GM21528 (cell line): ENCODE results near the gene HMCN2.

ENCODE experiments used
- ATAC-seq: cut with Tn5 transposase; IDR thresholded peaks from one replicate; pipeline ENCODE4 v1.9.1; 2021; ENCODE audit warnings: mild to moderate bottlenecking, moderate library complexity; ENCODE audit not compliant: unreplicated experiment, low FRiP score

The HMCN2 gene

DNA sequence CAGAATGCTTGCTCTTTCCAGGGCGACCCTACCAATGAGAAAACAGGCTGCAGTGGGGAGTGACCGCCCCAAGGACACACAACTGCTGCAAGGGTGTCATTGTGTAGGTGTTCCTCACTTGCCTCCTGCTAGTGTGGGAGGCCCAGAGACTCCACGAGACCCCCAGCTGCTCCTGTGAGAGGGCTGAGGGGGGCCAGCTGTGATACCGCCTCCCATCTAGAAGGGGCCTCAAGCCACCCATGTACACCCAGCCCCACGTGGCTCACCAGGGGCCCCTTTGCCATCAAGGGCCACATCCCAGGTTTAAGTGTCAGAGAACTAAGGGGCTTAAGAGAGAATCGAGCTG, 177.9 kb downstream of the HMCN2 start:
- no peak for ATAC-seq

DNA sequence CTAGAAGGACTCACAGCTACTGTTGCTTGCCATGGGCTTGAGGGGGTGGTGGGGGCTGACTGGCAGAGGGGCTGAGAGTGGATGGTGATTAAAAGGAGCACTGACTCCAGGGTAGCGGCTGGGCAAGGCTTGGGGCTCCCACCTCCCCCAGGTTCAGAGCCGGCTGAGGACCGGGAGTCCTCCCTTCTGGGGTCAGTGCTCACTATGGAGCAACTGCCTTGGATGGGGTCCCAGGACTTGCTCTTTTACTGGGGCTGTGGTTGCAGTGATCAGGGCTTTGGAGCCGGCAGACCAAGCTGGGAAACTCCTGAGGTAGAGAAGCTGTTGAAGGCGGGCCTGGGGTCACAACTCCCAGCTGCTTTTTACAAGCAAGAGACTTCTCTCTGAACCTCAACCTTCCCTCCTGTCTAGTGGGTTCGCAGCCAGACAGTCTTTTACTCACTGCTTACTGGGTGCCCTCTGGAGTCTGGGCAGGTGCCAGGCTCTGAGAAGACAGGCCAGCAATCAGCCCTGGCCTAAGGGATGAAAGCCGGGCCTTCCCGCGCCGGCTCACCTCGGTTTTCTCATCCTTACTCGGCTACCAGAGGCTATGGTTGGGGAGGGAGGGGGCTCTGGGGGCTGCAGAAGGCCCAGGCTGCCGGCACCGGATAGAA, 178.4 kb downstream of the HMCN2 start:
- no peak for ATAC-seq

DNA sequence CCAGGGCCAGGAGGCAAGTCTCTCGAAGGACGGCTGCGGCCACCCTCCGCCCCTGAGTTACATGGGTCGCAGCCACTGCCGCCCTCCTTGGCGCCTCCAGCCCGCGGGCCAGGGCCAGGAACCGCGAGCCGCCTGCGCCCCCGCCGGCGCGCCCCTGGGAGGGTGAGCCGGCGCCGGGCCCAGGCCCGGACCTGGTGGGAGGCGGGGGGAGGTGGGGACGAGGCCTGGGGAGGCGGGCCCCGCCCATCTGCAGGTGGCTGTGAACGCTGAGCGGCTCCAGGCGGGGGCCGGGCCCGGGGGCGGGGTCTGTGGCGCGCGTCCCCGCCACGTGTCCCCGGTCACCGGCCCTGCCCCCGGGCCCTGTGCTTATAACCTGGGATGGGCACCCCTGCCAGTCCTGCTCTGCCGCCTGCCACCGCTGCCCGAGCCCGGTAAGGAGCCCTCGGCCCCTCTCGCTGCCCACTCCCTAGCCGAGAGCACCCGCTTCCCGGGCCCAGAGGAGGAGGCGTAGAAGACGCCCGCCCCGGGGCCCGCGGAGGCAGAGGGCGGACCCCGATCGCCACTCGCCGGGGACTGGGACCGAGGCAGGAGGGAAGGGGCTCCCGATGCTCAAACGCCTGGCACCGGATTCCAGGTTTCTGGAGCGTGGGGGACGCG, 179.1 kb downstream of the HMCN2 start, which contains the start of gene ASS1:
Gene ASS1 (plus strand): TSS at position 397 of the 657 bp plus-strand sequence. CDS start 7,268 bp downstream, outside the sequence.
- no peak for ATAC-seq

DNA sequence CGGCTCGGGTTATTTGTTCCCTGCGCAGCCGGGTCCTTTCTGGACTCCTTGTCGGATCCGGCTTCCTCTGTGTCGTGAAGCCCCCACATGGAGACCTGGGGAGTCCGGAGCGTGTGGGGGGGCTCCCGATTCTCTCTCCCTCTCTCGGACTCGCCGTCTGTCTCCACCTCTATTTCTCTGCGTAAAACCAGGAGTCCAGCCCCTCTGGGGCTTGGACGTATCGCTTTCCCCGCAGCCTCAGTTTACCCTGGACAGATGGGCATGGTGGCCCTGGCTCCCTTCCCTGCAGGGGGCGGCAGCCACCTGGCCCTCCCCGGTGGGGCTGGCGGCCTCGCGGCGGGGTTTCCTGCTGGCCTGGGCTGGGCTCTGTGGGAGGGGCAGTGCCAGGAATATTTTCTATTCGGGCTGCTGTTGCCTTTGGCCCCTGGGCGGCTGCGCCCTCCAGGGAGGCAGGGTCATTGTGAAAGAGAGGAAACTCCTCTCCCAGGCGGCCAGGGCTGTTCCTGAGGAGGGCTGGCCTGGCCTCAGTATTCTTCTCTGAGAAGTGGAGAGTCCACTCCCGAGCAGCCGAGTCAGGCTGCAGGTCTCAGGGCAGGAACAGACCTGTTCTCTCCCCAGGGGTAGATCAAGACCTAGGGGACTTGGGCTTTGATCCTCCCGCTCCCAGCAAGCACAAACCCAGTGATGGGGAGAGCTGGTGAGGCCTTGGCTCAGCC, 179.9 kb downstream of the HMCN2 start:
- no peak for ATAC-seq

DNA sequence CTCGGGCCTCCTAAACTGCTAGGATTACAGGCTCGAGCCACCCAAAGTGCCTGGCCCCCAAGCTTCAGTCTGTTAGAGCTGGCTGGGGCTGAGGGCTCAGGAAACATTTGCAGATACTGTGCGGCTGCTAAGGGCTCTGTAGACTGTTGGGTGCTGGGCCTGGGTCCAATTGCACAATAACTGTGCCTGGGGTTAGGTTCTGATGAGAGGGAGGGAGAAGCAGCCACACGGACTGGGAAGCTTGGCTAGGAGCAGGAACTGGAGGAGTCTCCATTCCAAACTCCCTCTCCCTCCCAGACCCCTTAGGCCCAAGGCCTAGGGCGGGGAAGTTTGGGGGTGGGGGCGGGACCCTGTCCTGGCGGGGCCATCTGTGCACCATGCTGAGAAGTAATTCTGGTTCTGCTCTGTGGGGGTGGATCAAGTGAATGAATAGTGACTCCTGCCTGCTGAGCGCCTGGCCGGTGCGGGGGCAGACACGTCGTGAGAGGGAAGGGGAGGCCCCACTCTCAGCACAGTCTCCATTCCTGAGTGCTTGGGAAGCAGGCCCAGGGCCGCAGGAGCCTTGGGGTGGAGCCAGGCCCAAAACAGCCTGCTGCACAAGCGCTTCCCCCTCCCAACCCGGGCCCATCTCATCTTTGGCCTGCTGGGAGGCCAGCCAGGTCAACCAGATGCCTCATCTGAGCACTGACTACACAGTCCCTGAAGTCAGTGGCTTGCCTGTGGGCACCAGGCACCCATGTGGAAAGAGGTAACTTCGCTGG, 180.7 kb downstream of the HMCN2 start:
- ATAC-seq = no peak

DNA sequence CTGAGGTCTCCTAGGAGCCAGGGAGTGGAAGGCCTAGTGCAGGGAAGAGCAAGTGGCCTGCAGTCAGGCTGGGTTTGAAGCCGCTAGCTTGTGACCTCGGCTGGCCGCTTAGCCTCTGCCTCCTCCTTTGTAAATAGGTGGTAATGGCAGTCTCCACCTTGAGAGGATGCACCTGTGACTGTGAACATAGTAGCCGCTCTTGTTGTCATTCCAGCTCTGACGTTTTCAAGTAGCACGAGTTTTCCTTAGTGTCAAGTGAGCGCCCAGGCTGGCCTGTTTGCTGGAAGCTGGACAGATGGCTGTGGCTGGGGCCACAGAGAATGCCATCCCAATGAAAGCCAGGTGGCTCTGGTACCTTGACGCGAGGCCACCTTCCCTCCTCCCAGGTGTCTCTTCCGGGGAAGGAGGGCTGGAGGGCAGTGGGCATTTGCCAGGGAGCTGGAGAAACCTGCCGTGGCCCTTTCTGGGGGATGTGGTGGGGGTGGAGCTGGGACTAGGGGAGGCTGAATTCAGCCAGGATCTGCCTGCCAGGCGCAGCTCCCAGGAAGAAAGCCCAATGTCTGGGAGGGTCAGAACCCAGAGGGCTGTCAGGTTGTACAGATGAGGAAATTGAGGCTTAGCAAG, 181.7 kb downstream of the HMCN2 start:
- ATAC-seq = no peak

DNA sequence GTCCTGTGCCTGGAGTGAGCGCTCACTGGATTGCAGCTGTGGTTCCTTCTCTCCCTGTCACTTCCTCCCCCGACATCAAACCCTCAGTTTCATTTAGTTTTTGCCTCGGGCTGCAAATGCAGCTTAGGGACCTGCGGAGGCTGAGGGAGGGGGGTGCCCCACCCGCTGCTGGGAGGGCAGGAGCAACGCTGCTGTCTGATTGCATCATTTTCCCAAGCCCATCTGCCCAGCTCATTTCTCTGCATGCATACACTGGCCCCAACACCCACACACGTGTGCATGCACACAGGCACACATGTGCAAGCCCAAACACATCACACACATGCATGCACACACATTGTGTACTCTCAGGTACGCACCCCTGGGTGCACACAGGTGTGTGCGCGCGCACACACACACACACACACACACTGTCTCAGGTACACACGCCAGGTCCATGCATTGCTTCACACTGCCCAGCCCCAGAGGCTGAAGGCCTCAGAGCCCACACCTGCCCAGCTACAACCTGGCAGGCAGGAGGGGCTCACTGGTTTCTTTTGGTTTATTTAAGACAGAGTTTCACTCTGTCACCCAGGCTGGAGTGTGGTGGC, 182.6 kb downstream of the HMCN2 start:
- no peak for ATAC-seq

DNA sequence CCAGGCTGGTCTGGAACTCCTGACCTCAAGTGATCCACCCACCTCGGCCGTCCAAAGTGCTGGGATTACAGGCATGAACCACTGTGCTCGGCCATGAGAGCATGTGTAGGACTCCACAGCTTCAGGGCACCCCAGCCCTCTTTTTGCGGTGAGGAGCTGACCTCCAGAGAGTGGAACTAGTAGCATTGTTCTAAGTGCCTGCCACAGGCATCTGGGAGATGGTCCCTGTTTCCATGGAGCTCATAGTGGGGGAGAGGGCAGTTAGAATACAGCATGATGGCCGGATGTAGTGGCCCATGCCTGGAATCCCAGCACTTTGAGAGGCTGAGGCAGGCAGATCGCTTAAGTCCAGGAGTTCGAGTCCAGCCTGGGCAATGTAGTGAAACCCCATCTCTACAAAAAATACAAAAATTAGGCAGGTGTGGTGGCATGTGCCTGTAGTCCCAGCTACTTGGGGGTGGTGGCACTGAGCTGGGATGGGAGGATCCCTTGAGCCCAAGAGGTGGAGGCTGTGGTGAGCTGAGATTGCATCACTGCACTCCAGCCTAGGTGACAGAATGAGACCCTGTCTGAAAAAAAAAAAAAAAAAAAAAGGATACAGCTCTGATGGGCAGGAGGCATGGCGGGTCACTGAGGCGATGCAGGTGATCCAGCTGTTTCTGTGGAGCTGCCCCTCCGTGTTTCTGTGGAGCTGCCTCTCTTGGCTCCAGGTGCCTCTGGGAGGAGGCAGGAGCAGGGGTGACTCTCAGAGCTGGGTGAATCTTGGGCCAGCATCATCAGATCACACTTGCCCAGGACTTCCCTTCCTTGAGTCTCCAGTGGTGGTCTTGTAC, 183.4 kb downstream of the HMCN2 start:
- ATAC-seq = no peak

DNA sequence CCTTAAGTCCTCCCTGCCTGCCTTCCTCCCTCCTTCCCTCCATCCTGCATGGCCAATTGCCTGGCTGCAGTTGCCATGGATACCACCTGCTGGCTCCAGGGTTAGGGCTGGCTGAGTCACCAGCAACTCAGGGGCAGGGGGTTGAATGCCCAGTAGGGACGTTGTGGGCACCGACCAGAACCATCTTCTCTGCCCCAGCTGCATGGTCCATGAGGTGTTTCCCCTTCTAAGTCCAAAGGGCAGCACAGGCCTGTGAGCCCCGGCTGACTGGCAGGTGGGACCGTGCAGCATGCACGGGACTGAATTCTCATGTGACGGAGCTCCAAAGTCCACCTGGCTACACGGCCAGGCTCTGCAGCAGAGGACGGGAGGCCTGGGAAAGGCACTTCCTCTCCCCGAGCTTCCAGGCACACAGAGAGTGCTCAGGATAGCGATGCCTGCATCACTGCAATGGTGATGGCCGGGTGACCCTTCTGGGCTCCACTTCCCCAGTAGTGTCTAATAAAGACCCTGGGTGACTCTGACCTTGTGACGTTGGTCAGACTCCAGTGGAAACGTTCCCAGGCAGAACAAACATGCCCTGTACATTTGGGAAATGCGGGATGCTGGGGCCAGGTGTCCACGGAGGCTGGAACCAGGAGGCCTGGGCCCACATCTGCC, 184.9 kb downstream of the HMCN2 start:
- ATAC-seq = no peak

DNA sequence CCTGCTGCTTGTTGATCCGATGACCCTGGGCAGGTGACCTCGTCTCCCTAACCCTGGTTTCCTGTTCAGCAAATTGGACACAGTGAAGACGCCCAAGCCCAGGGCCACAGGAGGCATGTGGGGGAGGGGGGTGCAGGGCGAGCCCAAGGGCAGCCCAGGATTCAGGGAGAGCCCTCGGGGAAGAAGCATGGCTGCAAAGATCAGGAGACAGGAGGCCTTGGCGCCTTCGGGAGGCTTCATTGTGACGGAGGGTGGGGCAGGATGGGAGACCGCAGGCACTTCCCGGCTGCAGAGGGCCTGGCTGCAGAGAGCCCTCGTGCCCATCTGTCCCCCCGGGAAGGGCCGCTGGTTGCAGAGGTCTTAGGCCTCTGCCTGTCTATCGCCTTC, 185.4 kb downstream of the HMCN2 start:
- no peak for ATAC-seq

DNA sequence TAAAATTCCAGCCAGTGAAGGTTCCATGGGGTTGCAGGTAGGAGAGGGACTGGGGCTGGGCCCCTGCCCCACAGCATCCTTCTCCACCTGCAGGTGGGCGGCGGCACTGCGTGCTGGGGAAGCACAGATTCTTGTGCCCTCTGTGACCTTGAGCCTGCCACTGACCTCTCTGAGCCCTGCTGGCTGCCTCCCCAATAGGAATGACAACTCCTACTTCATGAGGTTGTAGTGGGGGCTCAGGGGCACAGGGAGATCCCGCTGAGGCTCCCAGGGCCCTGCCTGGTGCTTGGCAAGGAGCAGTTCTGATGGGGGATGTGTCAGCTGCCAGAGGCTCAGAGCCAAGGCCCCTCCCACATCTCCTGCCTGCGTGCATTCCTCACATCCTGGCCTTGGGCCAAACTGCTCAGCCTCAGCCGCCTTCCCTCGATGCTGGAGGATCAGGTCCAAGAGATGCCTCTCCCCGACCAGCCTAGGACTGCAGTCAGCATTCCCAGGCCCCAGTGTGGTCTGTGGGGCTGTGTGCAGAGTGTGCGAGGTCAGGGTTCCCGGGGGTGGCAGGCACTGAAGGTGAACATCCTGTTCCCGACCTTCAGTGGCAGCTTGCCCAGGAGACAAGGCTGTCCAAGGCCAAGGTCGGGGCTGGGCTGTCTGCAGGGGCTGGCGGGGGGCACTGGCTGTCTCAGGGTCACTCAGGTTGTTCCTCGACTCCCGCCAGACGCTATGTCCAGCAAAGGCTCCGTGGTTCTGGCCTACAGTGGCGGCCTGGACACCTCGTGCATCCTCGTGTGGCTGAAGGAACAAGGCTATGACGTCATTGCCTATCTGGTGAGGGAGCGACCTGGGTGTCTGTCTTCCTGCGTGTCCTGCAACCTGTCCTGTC, 186.2 kb downstream of the HMCN2 start:
- ATAC-seq = no peak

DNA sequence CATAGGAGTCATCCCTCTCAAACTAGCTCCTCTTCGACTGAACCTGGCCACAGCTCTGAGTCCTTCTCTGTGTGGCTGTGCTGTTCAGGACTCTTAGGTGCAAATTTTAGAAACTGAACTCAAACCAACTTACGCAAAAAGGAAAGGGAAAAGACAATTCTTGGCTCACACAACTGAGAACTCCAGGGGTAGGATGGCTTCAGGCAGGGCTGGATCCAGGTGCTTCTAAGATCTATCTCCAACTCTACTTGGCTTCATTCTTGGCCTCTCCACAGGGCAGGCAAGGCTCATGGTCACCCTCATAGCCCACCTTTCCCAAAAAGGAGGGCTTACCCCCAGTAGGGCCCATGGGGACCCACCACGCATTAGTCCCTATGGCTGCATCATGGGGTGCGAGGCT, 187.3 kb downstream of the HMCN2 start:
- no peak for ATAC-seq

DNA sequence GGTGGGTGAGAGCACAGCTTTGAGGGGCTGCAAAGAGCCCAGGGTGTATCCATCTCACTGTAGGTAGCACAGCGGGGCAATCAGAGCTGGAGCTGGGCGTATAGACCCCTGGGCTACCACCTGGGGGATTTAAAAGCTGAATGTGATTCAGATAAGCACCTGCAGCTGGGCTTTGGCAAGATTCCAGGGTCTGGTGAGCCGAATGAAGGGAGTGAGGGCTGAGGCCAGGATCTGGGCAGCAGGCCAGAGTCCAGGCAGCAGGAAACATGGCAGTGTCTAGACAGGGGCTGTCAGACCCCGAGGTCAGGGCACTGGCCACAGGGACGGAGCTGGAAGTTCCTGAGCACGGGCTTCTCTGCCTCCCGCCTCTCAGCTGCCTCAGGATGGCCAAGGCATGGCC, 187.9 kb downstream of the HMCN2 start:
- no peak for ATAC-seq

DNA sequence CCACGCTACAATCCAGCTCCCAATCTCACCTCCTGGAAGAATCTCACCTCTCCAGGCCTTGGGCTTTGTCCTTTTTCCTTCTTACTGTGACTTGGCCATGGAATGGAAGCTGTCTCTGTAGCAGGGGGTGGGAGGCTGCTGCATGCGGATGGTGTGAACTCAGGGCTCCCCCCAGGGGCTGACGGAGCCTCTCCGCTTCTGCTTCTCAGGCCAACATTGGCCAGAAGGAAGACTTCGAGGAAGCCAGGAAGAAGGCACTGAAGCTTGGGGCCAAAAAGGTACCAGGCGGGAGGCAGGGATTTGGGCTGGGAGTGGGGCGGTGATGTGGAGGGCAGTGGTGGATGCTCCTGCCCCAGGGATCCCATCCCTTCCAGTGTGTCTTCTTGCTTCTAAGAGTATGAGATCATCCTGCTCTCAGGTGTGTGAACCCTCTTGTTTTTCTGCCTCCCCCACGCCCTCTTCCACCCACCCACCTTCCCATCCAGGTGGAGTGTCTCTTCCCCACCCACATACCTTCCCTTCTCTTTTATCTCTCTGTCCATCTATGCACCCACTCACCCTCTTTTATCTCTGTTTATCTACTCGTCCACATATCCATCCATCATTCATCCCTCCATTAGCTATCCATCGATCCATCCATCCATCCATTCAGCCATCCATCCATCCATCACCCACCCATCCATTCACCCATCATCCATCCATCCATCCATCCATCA, 188.7 kb downstream of the HMCN2 start:
- ATAC-seq = no peak

DNA sequence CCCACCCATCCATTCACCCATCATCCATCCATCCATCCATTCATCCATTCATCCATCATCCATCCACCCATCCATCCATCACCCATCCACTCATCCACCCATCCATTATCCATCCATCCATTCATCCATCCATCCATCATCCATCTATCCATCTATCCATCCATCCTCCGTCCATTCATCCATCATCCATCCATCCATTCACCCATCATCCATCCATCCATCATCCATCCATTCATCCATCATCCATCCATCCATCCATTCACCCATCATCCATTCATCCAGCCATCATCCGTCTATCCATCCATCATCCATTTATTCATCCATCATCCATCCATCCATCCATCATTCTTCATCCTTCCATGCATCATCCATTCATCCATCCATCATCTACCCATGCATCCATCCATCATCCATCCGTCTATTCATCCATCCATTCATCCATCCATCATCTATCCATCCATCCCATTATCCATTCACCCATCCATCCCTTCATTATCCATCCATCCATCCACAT, 189.3 kb downstream of the HMCN2 start:
- no peak for ATAC-seq

DNA sequence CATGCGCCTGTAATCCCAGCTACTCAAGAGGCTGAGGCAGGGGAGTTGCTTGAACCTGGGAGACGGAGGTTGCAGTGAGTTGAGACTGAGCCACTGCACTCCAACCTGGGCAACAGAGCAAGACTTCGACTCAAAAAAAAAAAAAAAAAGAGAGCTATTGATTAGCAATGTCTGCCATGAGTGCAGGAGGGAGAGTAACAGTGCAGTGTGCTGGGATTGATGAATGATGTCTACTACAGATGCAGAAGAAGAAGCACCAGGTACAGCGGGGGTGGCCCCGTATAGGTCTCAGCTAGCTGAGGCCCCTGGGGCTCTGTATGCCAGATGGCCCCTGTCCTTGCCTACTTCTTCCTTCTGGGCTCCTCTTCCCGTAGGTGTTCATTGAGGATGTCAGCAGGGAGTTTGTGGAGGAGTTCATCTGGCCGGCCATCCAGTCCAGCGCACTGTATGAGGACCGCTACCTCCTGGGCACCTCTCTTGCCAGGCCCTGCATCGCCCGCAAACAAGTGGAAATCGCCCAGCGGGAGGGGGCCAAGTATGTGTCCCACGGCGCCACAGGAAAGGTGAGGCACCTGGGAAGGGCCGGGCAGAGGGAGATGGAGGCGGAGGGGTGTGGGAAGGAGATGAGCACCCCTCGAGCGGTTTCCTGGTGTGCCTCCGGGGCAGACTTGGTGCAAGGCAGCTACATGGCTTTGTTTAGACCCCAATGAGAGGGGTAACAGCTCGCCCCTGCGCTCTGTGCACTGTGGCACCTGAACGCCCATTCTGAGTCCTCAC, 192.7 kb downstream of the HMCN2 start:
- ATAC-seq = no peak

DNA sequence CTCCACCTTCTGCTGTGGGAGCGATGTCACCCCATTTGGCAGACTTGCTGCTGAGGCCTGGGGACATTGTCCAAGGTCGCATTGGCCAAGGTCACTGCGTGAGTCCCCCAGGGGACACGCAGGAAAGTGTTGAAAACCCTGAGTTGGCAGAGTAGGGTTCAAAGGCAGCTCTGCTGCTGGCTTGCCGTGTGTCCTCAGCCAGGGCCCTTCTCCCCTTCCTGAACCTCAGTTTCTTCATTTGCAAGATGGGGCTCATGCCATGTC, 193.2 kb downstream of the HMCN2 start:
- ATAC-seq = no peak
